Panc1 (cell line): ENCODE results near the gene CT45A10.
"Not testable (repeated sequence)": the region's sequence is repeated elsewhere in the genome, so short reads cannot be mapped to it uniquely, and the experiment has no call there.

Experiments
- CTCF ChIP-seq: fragments of 450-650 bp; IDR thresholded peaks from 2 replicates; pipeline ENCODE4 v1.5.1; 2017; ENCODE audit warnings: mild to moderate bottlenecking
- SIN3A ChIP-seq: IDR thresholded peaks from 2 replicates; pipeline ENCODE4 v1.6.1; 2012; ENCODE audit warnings: low read depth, mild to moderate bottlenecking, low read length, moderate library complexity, borderline replicate concordance; ENCODE audit not compliant: insufficient read depth

DNA sequence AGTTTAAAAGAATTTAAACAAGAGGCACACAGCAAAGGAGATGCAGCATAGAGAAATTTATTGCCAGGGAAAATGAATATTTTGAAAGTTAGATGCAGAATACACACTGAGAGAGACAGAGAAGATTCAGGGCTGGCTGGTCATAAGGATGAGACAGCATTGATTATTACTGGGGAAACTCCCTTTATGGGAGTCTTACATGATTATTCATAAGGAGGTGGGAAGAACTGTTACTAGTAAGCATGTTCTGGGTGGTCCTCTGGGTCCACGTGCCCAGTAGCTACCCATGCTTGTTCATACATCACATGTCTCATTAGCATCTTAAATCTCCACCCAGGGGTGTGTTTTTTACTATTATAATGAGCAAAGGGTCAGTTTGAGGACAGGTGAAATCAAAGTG is 27.3 kb upstream of the CT45A10 start:
- TF ChIP-seq SIN3A, CTCF: not testable (repeated sequence)
